ENCODE results near the gene SLC25A28. TPM values are rescaled to one million over a fixed set of nuclear protein-coding genes. Genes with fewer than 3 reads are reported as not detected.

SLC25A28 gene
- total RNA-seq, 1 experiment from 2014 or later: 36.7 TPM

- H3K4me1 ChIP-seq: peaks cover 35% of the 10 kb centered on the region
- H3K27ac Mint-ChIP-seq (ENCODE audit: unreplicated experiment): peak overlapping the region; percentile 11
- H3K4me3 Mint-ChIP-seq (ENCODE audit: unreplicated experiment): no peak overlapping the region
- H3K27me3 Mint-ChIP-seq (ENCODE audit: insufficient read depth, unreplicated experiment): no peaks in the 10 kb centered on the region
- CTCF ChIA-PET: no interaction called here
- intact Hi-C loops (cut with micrococcal nuclease; ENCODE audit: unreplicated experiment): no loop called here
- H3K27me3 ChIP-seq (replicated peaks; ENCODE audit: control insufficient read depth, insufficient read depth, low read length): no peaks in the 10 kb centered on the region
- H3K36me3 Mint-ChIP-seq (ENCODE audit: insufficient read depth, unreplicated experiment): peaks cover 20% of the 10 kb centered on the region
- DNase-seq: no peak
- TF ChIP-seq, protein P1, sequence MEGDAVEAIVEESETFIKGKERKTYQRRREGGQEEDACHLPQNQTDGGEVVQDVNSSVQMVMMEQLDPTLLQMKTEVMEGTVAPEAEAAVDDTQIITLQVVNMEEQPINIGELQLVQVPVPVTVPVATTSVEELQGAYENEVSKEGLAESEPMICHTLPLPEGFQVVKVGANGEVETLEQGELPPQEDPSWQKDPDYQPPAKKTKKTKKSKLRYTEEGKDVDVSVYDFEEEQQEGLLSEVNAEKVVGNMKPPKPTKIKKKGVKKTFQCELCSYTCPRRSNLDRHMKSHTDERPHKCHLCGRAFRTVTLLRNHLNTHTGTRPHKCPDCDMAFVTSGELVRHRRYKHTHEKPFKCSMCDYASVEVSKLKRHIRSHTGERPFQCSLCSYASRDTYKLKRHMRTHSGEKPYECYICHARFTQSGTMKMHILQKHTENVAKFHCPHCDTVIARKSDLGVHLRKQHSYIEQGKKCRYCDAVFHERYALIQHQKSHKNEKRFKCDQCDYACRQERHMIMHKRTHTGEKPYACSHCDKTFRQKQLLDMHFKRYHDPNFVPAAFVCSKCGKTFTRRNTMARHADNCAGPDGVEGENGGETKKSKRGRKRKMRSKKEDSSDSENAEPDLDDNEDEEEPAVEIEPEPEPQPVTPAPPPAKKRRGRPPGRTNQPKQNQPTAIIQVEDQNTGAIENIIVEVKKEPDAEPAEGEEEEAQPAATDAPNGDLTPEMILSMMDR (IDR thresholded peaks at IDR 0.05; ENCODE audit: insufficient read depth in 1 of 2, low read depth in 1 of 2, low read length in 1 of 2, severe bottlenecking in 1 of 2, unreplicated experiment in 1 of 2): no peak
- H3K36me3 ChIP-seq (ENCODE audit: control insufficient read depth, insufficient read depth, low read length): no peaks in the 10 kb centered on the region; the same call in none of the 2 replicates
- no peak overlapping the region for H3K4me3 ChIP-seq (ENCODE audit: low read depth, low read length)
- no TSS peak for BruUV-seq (replicated peaks)
- H3K4me1 Mint-ChIP-seq (ENCODE audit: low read depth, unreplicated experiment): peaks cover 31% of the 10 kb centered on the region
- POLR2A ChIA-PET: interaction anchor here (2.0 kb wide), 1 partner anchor 45 kb away, joined by 7 read pairs; the partner anchor contains the start of gene SLC25A28
- no peaks in the 10 kb centered on the region for H3K9me3 Mint-ChIP-seq (ENCODE audit: unreplicated experiment)
- H3K9me3 ChIP-seq: no peaks in the 10 kb centered on the region
Measured at GRCh38 chr10:99665304-99665703, 45.1 kb upstream of the SLC25A28 start.

GRCh38 chr10:99661377-99661763, 41.1 kb upstream of the SLC25A28 start:
- no peaks in the 10 kb centered on the region for H3K27me3 Mint-ChIP-seq (ENCODE audit: insufficient read depth, unreplicated experiment)
- DNase-seq: no peak

GRCh38 chr10:99660662-99661376, 40.6 kb upstream of the SLC25A28 start:
- Histone ChIP-seq H3K27me3 (replicated peaks; ENCODE audit: control insufficient read depth, insufficient read depth, low read length) (no peaks in the 10 kb centered on the region), H3K36me3 (ENCODE audit: control insufficient read depth, insufficient read depth, low read length) (no peaks in the 10 kb centered on the region; the same call in 1 of the 2 replicates), H3K9me3 (no peaks in the 10 kb centered on the region), H3K4me1 (peaks cover 19% of the 10 kb centered on the region), H3K4me3 (ENCODE audit: low read depth, low read length) (peak overlapping the region; percentile 94)
- Mint-ChIP-seq H3K36me3 (ENCODE audit: insufficient read depth, unreplicated experiment) (peaks cover 26% of the 10 kb centered on the region), H3K27ac (ENCODE audit: unreplicated experiment) (no peak overlapping the region), H3K4me1 (ENCODE audit: low read depth, unreplicated experiment) (peaks cover 24% of the 10 kb centered on the region), H3K27me3 (ENCODE audit: insufficient read depth, unreplicated experiment) (no peaks in the 10 kb centered on the region), H3K9me3 (ENCODE audit: unreplicated experiment) (no peaks in the 10 kb centered on the region), H3K4me3 (ENCODE audit: unreplicated experiment) (peak overlapping the region; percentile 79)
- TF ChIP-seq, protein P1 (IDR thresholded peaks at IDR 0.05; ENCODE audit: insufficient read depth in 1 of 2, low read depth in 1 of 2, low read length in 1 of 2, severe bottlenecking in 1 of 2, unreplicated experiment in 1 of 2): no peak
- CTCF ChIA-PET: interaction anchor here (1.9 kb wide), 1 partner anchor 40 kb away, joined by 7 read pairs; the partner anchor contains the start of gene SLC25A28
- intact Hi-C loops (cut with micrococcal nuclease; ENCODE audit: unreplicated experiment): no loop called here
- DNase-seq: no peak
- POLR2A ChIA-PET: no interaction called here
- no TSS peak for BruUV-seq (replicated peaks)

More at GRCh38 chr10:99661377-99661763, 41.1 kb upstream of the SLC25A28 start:
- ChIA-PET CTCF (interaction anchor here (0.7 kb wide), 1 partner anchor 201 kb away, joined by 3 read pairs; no protein-coding TSS in a partner anchor), POLR2A (no interaction called here)
- H3K27me3 ChIP-seq (replicated peaks; ENCODE audit: control insufficient read depth, insufficient read depth, low read length): no peaks in the 10 kb centered on the region
- BruUV-seq (replicated peaks): no TSS peak
- H3K9me3 Mint-ChIP-seq (ENCODE audit: unreplicated experiment): no peaks in the 10 kb centered on the region
- TF ChIP-seq, protein P1 (IDR thresholded peaks at IDR 0.05; ENCODE audit: insufficient read depth in 1 of 2, low read depth in 1 of 2, low read length in 1 of 2, severe bottlenecking in 1 of 2, unreplicated experiment in 1 of 2): no peak
- no peak overlapping the region for H3K4me3 Mint-ChIP-seq (ENCODE audit: unreplicated experiment)
- intact Hi-C loops (cut with micrococcal nuclease; ENCODE audit: unreplicated experiment): no loop called here
- peaks cover 31% of the 10 kb centered on the region for H3K36me3 Mint-ChIP-seq (ENCODE audit: insufficient read depth, unreplicated experiment)
- H3K4me1 Mint-ChIP-seq (ENCODE audit: low read depth, unreplicated experiment): peaks cover 24% of the 10 kb centered on the region
- no peak overlapping the region for H3K27ac Mint-ChIP-seq (ENCODE audit: unreplicated experiment)
- H3K36me3 ChIP-seq (ENCODE audit: control insufficient read depth, insufficient read depth, low read length): no peaks in the 10 kb centered on the region; the same call in 1 of the 2 replicates
- peaks cover 20% of the 10 kb centered on the region for H3K4me1 ChIP-seq
- no peaks in the 10 kb centered on the region for H3K9me3 ChIP-seq
- no peak overlapping the region for H3K4me3 ChIP-seq (ENCODE audit: low read depth, low read length)
